Hepatocyte (in vitro differentiated cells): ENCODE data around the gene GATAD1. TPM values are rescaled to one million over a fixed set of nuclear protein-coding genes. Genes with fewer than 3 reads are reported as not detected.

Experiments used
- DNase-seq: peaks from one replicate; pipeline ENCODE4 v3.0.0-alpha.2; 2016; ENCODE audit warnings: low spot score
- H2AFZ ChIP-seq: fragments of 200-600 bp; sonication (generic); 2 replicates; pipeline ENCODE4 v1.6.0; 2016; ENCODE audit warnings: antibody characterized with exemption, mild to moderate bottlenecking
- H3K27ac ChIP-seq: fragments of 200-600 bp; sonication (generic); 2 replicates; pipeline ENCODE4 v1.5.1; 2016; ENCODE audit warnings: mild to moderate bottlenecking
- H3K27me3 ChIP-seq: fragments of 200-600 bp; sonication (generic); 2 replicates; pipeline ENCODE4 v1.6.1; 2016
- H3K36me3 ChIP-seq: fragments of 200-600 bp; sonication (generic); replicated peaks from 2 replicates; pipeline ENCODE4 v1.5.1; 2016; ENCODE audit warnings: low read depth; ENCODE audit not compliant: insufficient read depth
- H3K4me1 ChIP-seq: fragments of 200-600 bp; sonication (generic); 2 replicates; pipeline ENCODE4 v1.5.1; 2016; ENCODE audit warnings: mild to moderate bottlenecking, moderate library complexity; ENCODE audit not compliant: insufficient read depth
- H3K4me2 ChIP-seq: fragments of 200-600 bp; sonication (generic); 2 replicates; pipeline ENCODE4 v1.6.0; 2016
- H3K4me3 ChIP-seq: fragments of 200-600 bp; sonication (generic); 2 replicates; pipeline ENCODE4 v1.5.1; 2016; ENCODE audit warnings: mild to moderate bottlenecking
- H3K79me2 ChIP-seq: fragments of 200-600 bp; sonication (generic); 2 replicates; pipeline ENCODE4 v1.6.0; 2017; ENCODE audit warnings: mild to moderate bottlenecking
- H3K9me2 ChIP-seq: fragments of 200-600 bp; sonication (generic); replicated peaks from 2 replicates; pipeline ENCODE4 v1.6.0; 2017; ENCODE audit warnings: mild to moderate bottlenecking; ENCODE audit not compliant: insufficient read depth
- H3K9me3 ChIP-seq: fragments of 200-600 bp; sonication (generic); 2 replicates; pipeline ENCODE4 v1.5.1; 2016; ENCODE audit warnings: low read depth, mild to moderate bottlenecking
- H4K20me1 ChIP-seq: fragments of 200-600 bp; sonication (generic); 2 replicates; pipeline ENCODE4 v1.6.0; 2016; ENCODE audit warnings: mild to moderate bottlenecking; ENCODE audit not compliant: insufficient read depth, poor library complexity, severe bottlenecking
- CTCF ChIP-seq: fragments of 200-600 bp; sonication (generic); IDR thresholded peaks from 2 replicates; pipeline ENCODE4 v1.5.1; 2016; ENCODE audit warnings: antibody characterized with exemption, mild to moderate bottlenecking; ENCODE audit not compliant: poor library complexity
- EZH2 ChIP-seq: fragments of 200-600 bp; sonication (generic); IDR thresholded peaks from 2 replicates; pipeline ENCODE4 v1.6.1; 2016; ENCODE audit warnings: antibody characterized with exemption, mild to moderate bottlenecking, borderline replicate concordance
- EZH2phosphoT487 ChIP-seq: fragments of 200-600 bp; sonication (generic); IDR thresholded peaks from one replicate; pipeline ENCODE4 v1.6.1; 2018; ENCODE audit warnings: antibody characterized with exemption, mild to moderate bottlenecking, low read depth, moderate library complexity; ENCODE audit not compliant: unreplicated experiment, severe bottlenecking
- WGBS: methylation state at CpG from one replicate; pipeline ENCODE4 v1.1.6; 2016; ENCODE audit warnings: low lambda C conversion rate; ENCODE audit errors: missing lambda C conversion rate; 5-methylcytosine and 5-hydroxymethylcytosine counted together
- polyA plus RNA-seq: library from polyadenylated mRNA; unstranded; fragments of >200 nt; fragmentation: Nextera tagmentation; extraction: Ambion mirVana; gene quantifications from 2 replicates; pipeline ENCODE4 v1.2.1, GENCODE V29; 2016
- total RNA-seq: library from RNA; depleted of rRNA; stranded (reverse); fragments of >200 nt; gene quantifications from 2 replicates; pipeline ENCODE4 v1.2.3, GENCODE V29; 2014

Gene GATAD1
- total and polyA plus RNA-seq, 2 experiments from 2014 or later: 28.7 to 33.2 TPM

GRCh38 chr7:92448205-92448747 is 994 bp downstream of the GATAD1 start:
- Histone ChIP-seq H3K36me3 (no peaks in the 10 kb centered on the region), H2AFZ (peak overlapping the region; percentile 91), H4K20me1 (no peaks in the 10 kb centered on the region), H3K27me3 (no peaks in the 10 kb centered on the region), H3K9me3 (no peaks in the 10 kb centered on the region), H3K9me2 (no peaks in the 10 kb centered on the region), H3K4me1 (peaks cover 17% of the 10 kb centered on the region), H3K27ac (peak overlapping the region; percentile 98), H3K4me2 (peak overlapping the region; percentile 80), H3K4me3 (peak overlapping the region; percentile 92), H3K79me2 (peaks cover 29% of the 10 kb centered on the region)
- 3% methylated on average over 11 of the region's 11 CpGs for WGBS
- DNase-seq: peak; percentile 71
- TF ChIP-seq EZH2phosphoT487 (no peak), EZH2 (no peak), CTCF (peak; percentile 50)

- peaks cover 3% of the 10 kb centered on the region for H3K36me3 ChIP-seq
- WGBS: 95% methylated on average over 2 of the region's 2 CpGs
- no peak overlapping the region for H3K27ac ChIP-seq
Measured at GRCh38 chr7:92451645-92452044, 4.4 kb downstream of the GATAD1 start.

GRCh38 chr7:92456236-92456635 is 9.0 kb downstream of the GATAD1 start:
- H4K20me1 ChIP-seq: no peaks in the 10 kb centered on the region
- H3K9me3 ChIP-seq: no peaks in the 10 kb centered on the region
- WGBS: 98% methylated on average over 2 of the region's 2 CpGs
- no peak for TF ChIP-seq EZH2
- no peak for TF ChIP-seq CTCF
- no peak for TF ChIP-seq EZH2phosphoT487
- no peak for DNase-seq
- H3K9me2 ChIP-seq: no peaks in the 10 kb centered on the region
- no peak overlapping the region for H3K4me2 ChIP-seq
- H3K27me3 ChIP-seq: no peaks in the 10 kb centered on the region
- no peak overlapping the region for H2AFZ ChIP-seq
- H3K36me3 ChIP-seq: peaks cover 4% of the 10 kb centered on the region
- H3K4me3 ChIP-seq: no peak overlapping the region
- peaks cover 7% of the 10 kb centered on the region for H3K79me2 ChIP-seq
- H3K27ac ChIP-seq: no peak overlapping the region
- H3K4me1 ChIP-seq: no peaks in the 10 kb centered on the region

More at GRCh38 chr7:92451645-92452044, 4.4 kb downstream of the GATAD1 start:
- H3K79me2 ChIP-seq: peaks cover 29% of the 10 kb centered on the region
- peaks cover 17% of the 10 kb centered on the region for H3K4me1 ChIP-seq
- no peak overlapping the region for H2AFZ ChIP-seq
- no peaks in the 10 kb centered on the region for H3K27me3 ChIP-seq
- TF ChIP-seq CTCF: no peak
- no peak for TF ChIP-seq EZH2phosphoT487
- TF ChIP-seq EZH2: no peak
- no peaks in the 10 kb centered on the region for H4K20me1 ChIP-seq
- DNase-seq: no peak
- no peaks in the 10 kb centered on the region for H3K9me3 ChIP-seq
- H3K4me2 ChIP-seq: no peak overlapping the region
- no peaks in the 10 kb centered on the region for H3K9me2 ChIP-seq
- no peak overlapping the region for H3K4me3 ChIP-seq

GRCh38 chr7:92460109-92460508 is 12.8 kb downstream of the GATAD1 start:
- Histone ChIP-seq H3K27me3 (no peaks in the 10 kb centered on the region), H3K79me2 (no peaks in the 10 kb centered on the region), H3K9me3 (no peaks in the 10 kb centered on the region), H2AFZ (no peak overlapping the region), H4K20me1 (no peaks in the 10 kb centered on the region), H3K9me2 (no peaks in the 10 kb centered on the region), H3K4me3 (no peak overlapping the region), H3K4me2 (no peak overlapping the region), H3K4me1 (no peaks in the 10 kb centered on the region), H3K27ac (no peak overlapping the region), H3K36me3 (peaks cover 4% of the 10 kb centered on the region)
- no peak for TF ChIP-seq EZH2phosphoT487
- TF ChIP-seq CTCF: no peak
- no peak for TF ChIP-seq EZH2
- 72% methylated on average over 2 of the region's 2 CpGs for WGBS
- no peak for DNase-seq
